Caco-2 (cell line): Measurements from ENCODE around the gene ARMC5. TPM values are rescaled to one million over a fixed set of nuclear protein-coding genes. Genes with fewer than 3 reads are reported as not detected.

Experiments used
- BruUV-seq: library from RNA; stranded (reverse); fragments of 400-500 nt; replicated peaks from 2 replicates; lab custom pipeline; 2021; lab: Mats Ljungman, UMichigan
- CTCF ChIA-PET: fragments of 300-600 bp; sonication (Branson Sonifier 250); formaldehyde crosslinking; loops from one replicate; lab custom pipeline; 2022; ENCODE audit warnings: antibody characterized with exemption; lab: Charles Lee
- POLR2A ChIA-PET: fragments of 300-600 bp; sonication (Branson Sonifier 250); formaldehyde crosslinking; loops from one replicate; lab custom pipeline; 2022; ENCODE audit warnings: antibody characterized with exemption; lab: Charles Lee
- DNase-seq, 2 experiments: peaks; one replicate each; pipeline versions ENCODE4 v3.0.0 to v3.0.0-alpha.2; 2020 to 2022
- H3K27me3 ChIP-seq: replicated peaks from 2 replicates; pipeline ENCODE4 v1.6.0; 2011; ENCODE audit warnings: low read length; ENCODE audit not compliant: control insufficient read depth, insufficient read depth
- H3K36me3 ChIP-seq: 2 replicates; pipeline ENCODE4 v1.5.1; 2011; ENCODE audit warnings: low read length; ENCODE audit not compliant: control insufficient read depth, insufficient read depth
- H3K4me1 ChIP-seq: fragments of 250-450 bp; sonication (Bioruptor Pico); 2 replicates; pipeline ENCODE4 v1.5.1; 2020; ENCODE audit warnings: mild to moderate bottlenecking
- H3K4me3 ChIP-seq: 2 replicates; pipeline ENCODE4 v1.5.1; 2011; ENCODE audit warnings: low read depth, mild to moderate bottlenecking, control low read depth, low read length
- H3K9me3 ChIP-seq: fragments of 250-450 bp; sonication (Bioruptor Pico); 2 replicates; pipeline ENCODE4 v1.5.1; 2020; ENCODE audit warnings: mild to moderate bottlenecking, moderate library complexity
- H3K27ac Mint-ChIP-seq: one replicate; pipeline ENCODE4 v1.8.0; 2022; ENCODE audit warnings: mixed read lengths; ENCODE audit not compliant: unreplicated experiment
- H3K27me3 Mint-ChIP-seq: one replicate; pipeline ENCODE4 v1.8.0; 2022; ENCODE audit warnings: mixed read lengths; ENCODE audit not compliant: insufficient read depth, unreplicated experiment
- H3K36me3 Mint-ChIP-seq: one replicate; pipeline ENCODE4 v1.8.0; 2022; ENCODE audit warnings: mild to moderate bottlenecking, mixed read lengths; ENCODE audit not compliant: insufficient read depth, unreplicated experiment
- H3K4me1 Mint-ChIP-seq: one replicate; pipeline ENCODE4 v1.8.0; 2022; ENCODE audit warnings: low read depth, mixed read lengths; ENCODE audit not compliant: unreplicated experiment
- H3K4me3 Mint-ChIP-seq: one replicate; pipeline ENCODE4 v1.8.0; 2022; ENCODE audit warnings: mild to moderate bottlenecking, moderate library complexity, mixed read lengths; ENCODE audit not compliant: unreplicated experiment
- H3K9me3 Mint-ChIP-seq: one replicate; pipeline ENCODE4 v1.8.0; 2022; ENCODE audit warnings: mixed read lengths; ENCODE audit not compliant: unreplicated experiment
- CTCF ChIP-seq, 2 experiments: fragments of 200-600 bp in 1 of 2; IDR thresholded peaks; 1 replicate in 1 of 2; 2 replicates in 1 of 2; pipeline versions ENCODE4 v1.5.1 to v1.8.0; 2011 to 2022; ENCODE audit warnings: antibody characterized with exemption in 1 of 2, control low read depth in 1 of 2, inconsistent platforms in 1 of 2, low read depth in 1 of 2, low read length in 1 of 2, mild to moderate bottlenecking in 1 of 2, moderate library complexity in 1 of 2; ENCODE audit not compliant: insufficient read depth in 1 of 2, severe bottlenecking in 1 of 2, unreplicated experiment in 1 of 2
- intact Hi-C: fragments of 100-400 bp; cut with micrococcal nuclease; formaldehyde crosslinking; loops from one replicate; pipeline ENCODE4 v1.10.0; 2022; ENCODE audit not compliant: unreplicated experiment
- total RNA-seq: library from RNA; stranded (reverse); gene quantifications from 2 replicates; pipeline ENCODE4 v1.2.3, GENCODE V29; 2022

Gene ARMC5
- total RNA-seq, 1 experiment from 2014 or later: 10.2 TPM

- Mint-ChIP-seq H3K27ac (no peak overlapping the region), H3K36me3 (peaks cover 27% of the 10 kb centered on the region), H3K4me3 (no peak overlapping the region), H3K9me3 (no peaks in the 10 kb centered on the region), H3K4me1 (no peaks in the 10 kb centered on the region), H3K27me3 (no peaks in the 10 kb centered on the region)
- BruUV-seq: no TSS peak
- ChIA-PET POLR2A (no interaction called here), CTCF (no interaction called here)
- no peak for TF ChIP-seq CTCF (IDR thresholded peaks at IDR 0.05; ENCODE audit: insufficient read depth in 1 of 2, low read depth in 1 of 2, low read length in 1 of 2, severe bottlenecking in 1 of 2, unreplicated experiment in 1 of 2)
- intact Hi-C loops: no loop called here
- no peak overlapping the region for H3K4me3 ChIP-seq
- H3K36me3 ChIP-seq: peaks cover 2% of the 10 kb centered on the region; the same call in 1 of the 2 replicates
- no peaks in the 10 kb centered on the region for H3K9me3 ChIP-seq
- no peaks in the 10 kb centered on the region for H3K27me3 ChIP-seq
- no peak for DNase-seq
- H3K4me1 ChIP-seq: peaks cover 8% of the 10 kb centered on the region
Observed at GRCh38 chr16:31489616-31490584, 30.6 kb downstream of the ARMC5 start.

- no peak overlapping the region for H3K4me3 Mint-ChIP-seq
- intact Hi-C loops: no loop called here
- H3K36me3 Mint-ChIP-seq: peaks cover 27% of the 10 kb centered on the region
- H3K4me3 ChIP-seq: no peak overlapping the region
- no peaks in the 10 kb centered on the region for H3K9me3 ChIP-seq
- no peaks in the 10 kb centered on the region for H3K4me1 ChIP-seq
- H3K9me3 Mint-ChIP-seq: no peaks in the 10 kb centered on the region
- no peaks in the 10 kb centered on the region for H3K27me3 ChIP-seq
- no TSS peak for BruUV-seq
- CTCF ChIA-PET: no interaction called here
- H3K4me1 Mint-ChIP-seq: no peaks in the 10 kb centered on the region
- POLR2A ChIA-PET: no interaction called here
- no peak overlapping the region for H3K27ac Mint-ChIP-seq
- H3K36me3 ChIP-seq: peaks cover 2% of the 10 kb centered on the region; the same call in 1 of the 2 replicates
- no peaks in the 10 kb centered on the region for H3K27me3 Mint-ChIP-seq
- DNase-seq: no peak
- TF ChIP-seq CTCF (IDR thresholded peaks at IDR 0.05; ENCODE audit: insufficient read depth in 1 of 2, low read depth in 1 of 2, low read length in 1 of 2, severe bottlenecking in 1 of 2, unreplicated experiment in 1 of 2): no peak
Observed at GRCh38 chr16:31491778-31492418, 32.6 kb downstream of the ARMC5 start.

- Mint-ChIP-seq H3K9me3 (no peaks in the 10 kb centered on the region), H3K27ac (no peak overlapping the region), H3K4me3 (no peak overlapping the region), H3K36me3 (peaks cover 25% of the 10 kb centered on the region), H3K4me1 (no peaks in the 10 kb centered on the region), H3K27me3 (no peaks in the 10 kb centered on the region)
- Histone ChIP-seq H3K36me3 (peaks cover 2% of the 10 kb centered on the region; the same call in 1 of the 2 replicates), H3K27me3 (no peaks in the 10 kb centered on the region), H3K9me3 (no peaks in the 10 kb centered on the region), H3K4me1 (no peaks in the 10 kb centered on the region), H3K4me3 (no peak overlapping the region)
- ChIA-PET POLR2A (no interaction called here), CTCF (no interaction called here)
- BruUV-seq: no TSS peak
- no peak for TF ChIP-seq CTCF (IDR thresholded peaks at IDR 0.05; ENCODE audit: insufficient read depth in 1 of 2, low read depth in 1 of 2, low read length in 1 of 2, severe bottlenecking in 1 of 2, unreplicated experiment in 1 of 2)
- no peak for DNase-seq
- intact Hi-C loops: no loop called here
Observed at GRCh38 chr16:31493506-31494125, 34.3 kb downstream of the ARMC5 start.
